CD14-positive monocyte (primary cell): ENCODE data around the gene AMY1B. TPM values are rescaled to one million over a fixed set of nuclear protein-coding genes. Genes with fewer than 3 reads are reported as not detected.
"Not testable (repeated sequence)": the region's sequence is repeated elsewhere in the genome, so short reads cannot be mapped to it uniquely, and the experiment has no call there.

Source experiments
- DNase-seq, 3 donors: peaks; one replicate each; pipeline ENCODE4 v3.0.0-alpha.2; 2011 to 2022
- H2AFZ ChIP-seq: 2 replicates; pipeline ENCODE4 v1.6.0; 2012; ENCODE audit warnings: mild to moderate bottlenecking, low read depth, low read length, inconsistent platforms; ENCODE audit not compliant: insufficient read depth, poor library complexity, severe bottlenecking
- H3K27ac ChIP-seq, 2 donors: 1 replicate in 1 of 2; 2 replicates in 1 of 2; pipeline ENCODE4 v1.5.1; 2012 to 2013; ENCODE audit warnings: low read length in 2 of 2, control low read depth in 1 of 2, inconsistent platforms in 1 of 2, low read depth in 1 of 2, mild to moderate bottlenecking in 1 of 2
- H3K27me3 ChIP-seq, 2 donors: one replicate each; pipeline versions ENCODE4 v1.6.0 to v1.6.1; 2011 to 2013; ENCODE audit warnings: low read length in 2 of 2; ENCODE audit not compliant: control insufficient read depth in 2 of 2, insufficient read depth in 2 of 2
- H3K36me3 ChIP-seq, 2 donors: replicated peaks in 1 of 2; 1 replicate in 1 of 2; 2 replicates in 1 of 2; pipeline versions ENCODE4 v1.5.1 to v1.6.1; 2012 to 2013; ENCODE audit warnings: low read length in 2 of 2, control low read depth in 1 of 2, inconsistent platforms in 1 of 2, mild to moderate bottlenecking in 1 of 2; ENCODE audit not compliant: insufficient read depth in 2 of 2, control insufficient read depth in 1 of 2
- H3K4me1 ChIP-seq, 2 donors: 1 replicate in 1 of 2; 2 replicates in 1 of 2; pipeline versions ENCODE4 v1.5.1 to v1.6.1; 2012 to 2013; ENCODE audit warnings: low read length in 2 of 2, control low read depth in 1 of 2, inconsistent platforms in 1 of 2, mild to moderate bottlenecking in 1 of 2, moderate library complexity in 1 of 2; ENCODE audit not compliant: insufficient read depth in 2 of 2, control insufficient read depth in 1 of 2
- H3K4me2 ChIP-seq: replicated peaks from 2 replicates; pipeline ENCODE3; 2012; ENCODE audit warnings: low read length, moderate library complexity, mild to moderate bottlenecking; ENCODE audit not compliant: poor library complexity, severe bottlenecking; ENCODE audit errors: extremely low read depth
- H3K4me3 ChIP-seq, 3 experiments: fragments of 200-600 bp in 1 of 3; sonication (generic) in 1 of 3; replicated peaks in 1 of 3; 1 replicate in 2 of 3; 2 replicates in 1 of 3; pipeline ENCODE4 v1.5.1; 2011 to 2013; ENCODE audit warnings: low read length in 3 of 3, mild to moderate bottlenecking in 3 of 3, control low read depth in 2 of 3, low read depth in 2 of 3, inconsistent platforms in 1 of 3, moderate library complexity in 1 of 3
- H3K79me2 ChIP-seq: 2 replicates; pipeline ENCODE4 v1.6.0; 2012; ENCODE audit warnings: mild to moderate bottlenecking, control low read depth, inconsistent platforms, low read length, moderate library complexity; ENCODE audit not compliant: insufficient read depth
- H3K9ac ChIP-seq: 2 replicates; pipeline ENCODE4 v1.6.0; 2017; ENCODE audit warnings: low read length, mild to moderate bottlenecking; ENCODE audit not compliant: insufficient read depth, poor library complexity, severe bottlenecking
- H3K9me3 ChIP-seq, 2 donors: replicated peaks in 1 of 2; 1 replicate in 1 of 2; 2 replicates in 1 of 2; pipeline versions ENCODE4 v1.5.1 to v1.6.1; 2012 to 2013; ENCODE audit warnings: low read length in 2 of 2, control low read depth in 1 of 2; ENCODE audit not compliant: control insufficient read depth in 1 of 2, insufficient read depth in 1 of 2
- H4K20me1 ChIP-seq: 2 replicates; pipeline ENCODE4 v1.6.0; 2012; ENCODE audit warnings: mild to moderate bottlenecking, low read length, control low read depth, moderate library complexity; ENCODE audit not compliant: insufficient read depth
- H3K27ac Mint-ChIP-seq, 7 donors: one replicate each; pipeline ENCODE4 v1.8.0; 2020; ENCODE audit warnings: mild to moderate bottlenecking in 7 of 7, mixed read lengths in 7 of 7, moderate library complexity in 6 of 7, inconsistent platforms in 2 of 7
- H3K27me3 Mint-ChIP-seq, 3 donors: one replicate each; pipeline ENCODE4 v1.8.0; 2021 to 2022; ENCODE audit warnings: low read depth in 3 of 3, mild to moderate bottlenecking in 3 of 3, mixed read lengths in 3 of 3, moderate library complexity in 3 of 3, inconsistent platforms in 1 of 3
- H3K36me3 Mint-ChIP-seq, 2 donors: one replicate each; pipeline ENCODE4 v1.8.0; 2020; ENCODE audit warnings: mixed read lengths in 2 of 2, inconsistent platforms in 1 of 2, mild to moderate bottlenecking in 1 of 2
- H3K4me1 Mint-ChIP-seq: one replicate; pipeline ENCODE4 v1.8.0; 2020; ENCODE audit warnings: mild to moderate bottlenecking, mixed read lengths
- H3K4me3 Mint-ChIP-seq, 2 donors: one replicate each; pipeline ENCODE4 v1.8.0; 2020; ENCODE audit warnings: mild to moderate bottlenecking in 2 of 2, mixed read lengths in 2 of 2, moderate library complexity in 1 of 2
- H3K9me3 Mint-ChIP-seq, 7 donors: one replicate each; pipeline ENCODE4 v1.8.0; 2020 to 2022; ENCODE audit warnings: mixed read lengths in 7 of 7, mild to moderate bottlenecking in 6 of 7, moderate library complexity in 6 of 7, inconsistent platforms in 2 of 7
- WGBS: methylation state at CpG from one replicate; pipeline ENCODE4 v1.1.5; 2013; ENCODE audit warnings: missing lambda C conversion rate; ENCODE audit not compliant: insufficient coverage; 5-methylcytosine and 5-hydroxymethylcytosine counted together
- intact Hi-C, 2 donors: fragments of 100-400 bp; cut with micrococcal nuclease; formaldehyde crosslinking; loops; one replicate each; pipeline versions ENCODE4 v1.15.0 to v1.15.1; 2023
- polyA plus RNA-seq, 3 donors: library from polyadenylated mRNA; depleted of rRNA in 1 of 3; unstranded in 2 of 3; stranded (reverse) in 1 of 3; fragments of 300-500 nt in 2 of 3; fragments of >200 nt in 1 of 3; fragmentation: Illumina TruSeq in 2 of 3; gene quantifications; 1 replicate in 2 of 3; 2 replicates in 1 of 3; pipeline ENCODE4 v1.2.3, GENCODE V29; 2012 to 2021

The AMY1B gene
- polyA plus RNA-seq, 3 donors, result not detected

DNA sequence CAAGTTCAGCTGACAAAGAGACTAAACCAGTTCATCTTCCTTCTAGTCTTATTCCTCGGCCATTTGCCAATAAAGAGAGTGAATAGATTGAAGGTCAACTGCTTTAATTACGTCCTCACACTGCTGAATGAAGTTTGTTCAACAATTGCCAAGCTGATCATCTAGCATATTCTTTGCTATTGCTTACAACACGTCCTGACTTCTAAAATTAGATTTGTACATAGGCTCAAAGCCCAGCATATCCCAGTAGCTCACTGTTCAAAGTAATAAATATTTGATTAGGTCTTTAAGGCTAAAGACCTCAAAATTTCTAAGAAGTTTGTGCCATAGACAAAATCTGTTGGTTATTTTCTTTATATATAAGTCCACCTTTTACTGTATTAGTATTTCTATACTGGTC lies 19.7 kb downstream of the AMY1B start:
- H3K27me3 Mint-ChIP-seq, H2AFZ ChIP-seq, H3K36me3 ChIP-seq, DNase-seq, H3K27me3 ChIP-seq, H3K4me3 ChIP-seq, intact Hi-C loops, H3K9me3 Mint-ChIP-seq, H3K36me3 Mint-ChIP-seq, H3K9ac ChIP-seq, H4K20me1 ChIP-seq, H3K79me2 ChIP-seq, H3K4me3 Mint-ChIP-seq, H3K27ac ChIP-seq, H3K4me1 ChIP-seq, H3K9me3 ChIP-seq, H3K4me2 ChIP-seq, H3K27ac Mint-ChIP-seq, H3K4me1 Mint-ChIP-seq: not testable (repeated sequence)
- no CpG with 5 or more reads among the region's 3 CpGs for WGBS

DNA sequence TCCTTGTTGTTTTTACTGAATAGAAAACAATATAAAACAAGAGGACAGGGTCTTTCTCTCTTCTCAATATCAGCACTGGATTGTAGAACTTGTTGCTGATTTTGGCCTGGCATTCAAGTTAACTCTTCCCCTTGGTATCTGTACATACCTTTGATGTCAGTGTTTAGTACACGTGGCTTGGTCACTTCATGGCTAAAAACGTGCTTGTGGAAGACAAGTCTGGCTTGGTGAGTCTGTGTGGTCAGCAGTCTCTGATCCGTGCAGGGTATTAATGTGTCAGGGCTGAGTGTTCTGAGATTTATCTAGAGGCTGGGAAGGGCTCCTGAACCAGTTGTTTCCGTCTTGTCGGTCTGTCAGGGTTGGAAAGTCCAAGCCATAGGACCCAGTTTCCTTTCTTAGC lies 40.5 kb downstream of the AMY1B start, which contains the start of gene AMY1A:
TSS of gene AMY1A (plus strand) at position 301 of the 400 bp plus-strand sequence. CDS start 571 bp downstream, outside the sequence.
- H2AFZ ChIP-seq, intact Hi-C loops, H3K27me3 Mint-ChIP-seq, H3K27ac Mint-ChIP-seq, H3K27ac ChIP-seq, H3K9me3 ChIP-seq, H3K9me3 Mint-ChIP-seq, H3K4me1 ChIP-seq, H3K36me3 Mint-ChIP-seq, DNase-seq, H4K20me1 ChIP-seq, H3K79me2 ChIP-seq, H3K36me3 ChIP-seq, H3K4me3 ChIP-seq, H3K4me3 Mint-ChIP-seq, H3K27me3 ChIP-seq, H3K9ac ChIP-seq, H3K4me2 ChIP-seq, H3K4me1 Mint-ChIP-seq: not testable (repeated sequence)
- no CpG with 5 or more reads among the region's 5 CpGs for WGBS

DNA sequence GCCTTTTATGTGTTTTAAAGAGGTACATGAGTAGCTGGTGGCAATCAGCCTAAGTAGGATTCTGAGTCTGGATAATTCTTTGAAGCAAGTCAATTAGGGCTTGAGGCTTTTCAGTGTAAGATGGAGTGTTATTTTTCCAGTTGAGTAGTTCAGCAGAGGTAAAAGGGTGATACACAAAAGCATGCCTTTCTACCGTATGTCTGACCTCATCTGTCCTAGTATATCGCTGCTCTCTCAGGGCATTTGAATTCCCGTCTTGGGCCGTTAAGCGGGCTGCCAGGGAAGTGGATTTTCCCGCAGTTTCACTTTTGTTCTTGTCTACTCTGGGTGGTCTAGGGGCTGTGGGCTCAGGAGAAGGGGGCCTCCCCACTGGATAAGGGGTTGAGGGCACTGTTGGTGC lies 41.9 kb downstream of the AMY1B start:
- intact Hi-C loops, H3K4me2 ChIP-seq, H3K4me1 ChIP-seq, H3K27ac ChIP-seq, H3K36me3 ChIP-seq, H3K27me3 Mint-ChIP-seq, H3K27ac Mint-ChIP-seq, H3K4me3 ChIP-seq, H3K9me3 Mint-ChIP-seq, H3K9ac ChIP-seq, H3K79me2 ChIP-seq, H3K36me3 Mint-ChIP-seq, H3K9me3 ChIP-seq, H4K20me1 ChIP-seq, H2AFZ ChIP-seq, DNase-seq, H3K4me1 Mint-ChIP-seq, H3K4me3 Mint-ChIP-seq, H3K27me3 ChIP-seq: not testable (repeated sequence)
- no CpG with 5 or more reads among the region's 6 CpGs for WGBS

DNA sequence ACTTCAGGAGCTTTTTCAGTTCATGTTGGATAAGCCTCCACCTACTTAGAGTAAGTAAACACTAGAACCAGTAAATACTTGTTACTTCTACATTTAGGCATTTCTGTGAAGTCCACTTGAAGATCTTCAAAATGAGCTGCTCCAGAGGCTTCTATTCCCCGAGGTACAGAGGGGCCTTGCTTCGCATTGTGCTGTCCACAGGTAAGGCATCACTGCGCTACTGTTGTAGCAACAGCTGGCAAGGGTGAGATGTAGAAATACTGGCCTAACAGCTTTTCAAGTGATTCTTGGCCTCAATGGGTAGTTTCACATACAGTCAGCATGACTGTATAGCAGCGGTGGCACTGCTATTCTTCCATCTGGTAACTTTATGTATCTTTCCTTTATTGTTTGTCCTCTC lies 45.1 kb downstream of the AMY1B start:
- H3K9me3 Mint-ChIP-seq, H3K4me2 ChIP-seq, H3K9me3 ChIP-seq, intact Hi-C loops, H2AFZ ChIP-seq, H3K79me2 ChIP-seq, H3K9ac ChIP-seq, H3K27ac ChIP-seq, H3K4me1 Mint-ChIP-seq, H3K27me3 Mint-ChIP-seq, H3K4me3 ChIP-seq, H3K36me3 Mint-ChIP-seq, H3K36me3 ChIP-seq, H3K27ac Mint-ChIP-seq, H3K4me3 Mint-ChIP-seq, DNase-seq, H4K20me1 ChIP-seq, H3K27me3 ChIP-seq, H3K4me1 ChIP-seq: not testable (repeated sequence)
- WGBS, result no CpG with 5 or more reads among the region's 4 CpGs
